Psoas muscle (tissue), 8 donors: ENCODE results near the gene EDARADD. TPM values are rescaled to one million over a fixed set of nuclear protein-coding genes. Genes with fewer than 3 reads are reported as not detected.

Source experiments
- ATAC-seq, 4 donors: fragments of 200-7000 bp; cut with Tn5 transposase; one replicate each; pipeline ENCODE4 v1.9.1; 2020; ENCODE audit warnings: moderate library complexity in 3 of 4, mild to moderate bottlenecking in 2 of 4
- DNase-seq, 2 donors: peaks; one replicate each; pipeline ENCODE4 v3.0.0-alpha.2; 2020
- H3K27ac ChIP-seq: fragments of 200-600 bp; one replicate; pipeline ENCODE4 v1.8.0; 2022
- H3K27me3 ChIP-seq, 3 donors: fragments of 200-600 bp in 1 of 3; one replicate each; pipeline versions ENCODE4 v1.6.1 to v1.8.0; 2013 to 2022; ENCODE audit warnings: low read length in 2 of 3, mild to moderate bottlenecking in 2 of 3, moderate library complexity in 1 of 3; ENCODE audit not compliant: insufficient read depth in 3 of 3
- H3K36me3 ChIP-seq, 2 donors: fragments of 200-600 bp in 1 of 2; one replicate each; pipeline versions ENCODE4 v1.6.1 to v1.8.0; 2013 to 2022; ENCODE audit warnings: low read depth in 1 of 2, mild to moderate bottlenecking in 1 of 2, moderate library complexity in 1 of 2; ENCODE audit not compliant: insufficient read depth in 1 of 2
- H3K4me1 ChIP-seq: fragments of 200-600 bp; one replicate; pipeline ENCODE4 v1.8.0; 2022
- H3K4me3 ChIP-seq: fragments of 200-600 bp; one replicate; pipeline ENCODE4 v1.8.0; 2022; ENCODE audit warnings: mild to moderate bottlenecking
- H3K9me3 ChIP-seq: fragments of 200-600 bp; one replicate; pipeline ENCODE4 v1.8.0; 2022
- WGBS, 3 donors: extraction: QIAGEN DNeasy Blood & Tissue Kit; methylation state at CpG; one replicate each; pipeline versions ENCODE4 v1.1.6 to v1.1.7; 2013; 5-methylcytosine and 5-hydroxymethylcytosine counted together
- intact Hi-C, 2 donors: fragments of 100-400 bp; cut with DNase I; formaldehyde crosslinking; loops; one replicate each; pipeline versions ENCODE4 v1.11.0 to v1.14.2; 2022
- polyA plus RNA-seq, 3 donors: library from polyadenylated mRNA; stranded (reverse); fragments of 200-250 nt; gene quantifications; one replicate each; pipeline ENCODE4 v1.2.3, GENCODE V29; 2013
- total RNA-seq, 4 donors: library from RNA; stranded (reverse); fragmentation: NEBNext Ultra II Directional in 2 of 4; extraction: Animal tissue kit (Norgen Biotek cat#: 25700) in 2 of 4; gene quantifications; one replicate each; pipeline versions ENCODE4 v1.2.1 to v1.2.4, GENCODE V29; 2021 to 2023
- TF ChIP-seq, protein P1 (sequence below): fragments of 200-600 bp; IDR thresholded peaks from one replicate; pipeline ENCODE4 v1.8.0; 2022; ENCODE audit warnings: antibody characterized with exemption
- donor health status: healthy with polysubstance abuse.
- donor health status: DM: no; HTN: no; CAD: no; lungs with moderate emphysema.
- donor health status: Bipolar disorder and iron deficiency.
- donor health status: healthy.
- donor health status: DM: yes; HTN: yes; CAD: no.
- donor health status: DM: no; HTN: no; CAD: no.
- donor health status: DM: no; HTN: no; CAD: no.
- donor health status: DM: yes; HTN: yes; CAD: no.

Gene EDARADD
- total and polyA plus RNA-seq, 7 donors = 0.05 to 0.25 TPM; not detected in 5

DNA sequence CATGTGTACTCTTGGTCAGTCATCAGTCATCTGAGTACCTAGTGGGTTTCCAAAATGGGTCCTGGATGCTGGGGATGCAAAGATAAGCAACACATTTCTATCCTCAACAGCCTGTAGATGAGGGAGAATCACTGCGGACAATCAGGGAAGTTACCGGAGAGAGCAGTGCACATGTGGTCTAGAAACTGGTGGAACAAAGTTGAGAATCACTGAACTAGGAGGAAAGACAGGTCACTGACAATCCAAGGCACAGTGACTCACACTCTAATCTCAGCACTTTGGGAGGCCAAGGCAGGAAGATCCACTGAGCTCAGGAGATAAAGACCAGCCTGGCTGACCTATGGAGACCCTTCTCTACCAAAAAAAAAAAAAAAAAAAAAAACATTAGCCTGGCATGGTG, 98.3 kb downstream of the EDARADD start:
- intact Hi-C loops = no loop called here
- Histone ChIP-seq H3K27me3 (peaks cover 0 to 11% (median 2%) of the 10 kb centered on the region in 3 donors), H3K36me3 (no peaks in the 10 kb centered on the region), H3K9me3 (no peaks in the 10 kb centered on the region), H3K27ac (no peak overlapping the region), H3K4me3 (no peak overlapping the region), H3K4me1 (no peaks in the 10 kb centered on the region)
- ATAC-seq (no peak), DNase-seq (no peak)
- 94 to 98% (median 94%) methylated on average over 2 of the region's 2 CpGs for WGBS, 3 donors
- TF ChIP-seq, protein P1, sequence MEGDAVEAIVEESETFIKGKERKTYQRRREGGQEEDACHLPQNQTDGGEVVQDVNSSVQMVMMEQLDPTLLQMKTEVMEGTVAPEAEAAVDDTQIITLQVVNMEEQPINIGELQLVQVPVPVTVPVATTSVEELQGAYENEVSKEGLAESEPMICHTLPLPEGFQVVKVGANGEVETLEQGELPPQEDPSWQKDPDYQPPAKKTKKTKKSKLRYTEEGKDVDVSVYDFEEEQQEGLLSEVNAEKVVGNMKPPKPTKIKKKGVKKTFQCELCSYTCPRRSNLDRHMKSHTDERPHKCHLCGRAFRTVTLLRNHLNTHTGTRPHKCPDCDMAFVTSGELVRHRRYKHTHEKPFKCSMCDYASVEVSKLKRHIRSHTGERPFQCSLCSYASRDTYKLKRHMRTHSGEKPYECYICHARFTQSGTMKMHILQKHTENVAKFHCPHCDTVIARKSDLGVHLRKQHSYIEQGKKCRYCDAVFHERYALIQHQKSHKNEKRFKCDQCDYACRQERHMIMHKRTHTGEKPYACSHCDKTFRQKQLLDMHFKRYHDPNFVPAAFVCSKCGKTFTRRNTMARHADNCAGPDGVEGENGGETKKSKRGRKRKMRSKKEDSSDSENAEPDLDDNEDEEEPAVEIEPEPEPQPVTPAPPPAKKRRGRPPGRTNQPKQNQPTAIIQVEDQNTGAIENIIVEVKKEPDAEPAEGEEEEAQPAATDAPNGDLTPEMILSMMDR = no peak

DNA sequence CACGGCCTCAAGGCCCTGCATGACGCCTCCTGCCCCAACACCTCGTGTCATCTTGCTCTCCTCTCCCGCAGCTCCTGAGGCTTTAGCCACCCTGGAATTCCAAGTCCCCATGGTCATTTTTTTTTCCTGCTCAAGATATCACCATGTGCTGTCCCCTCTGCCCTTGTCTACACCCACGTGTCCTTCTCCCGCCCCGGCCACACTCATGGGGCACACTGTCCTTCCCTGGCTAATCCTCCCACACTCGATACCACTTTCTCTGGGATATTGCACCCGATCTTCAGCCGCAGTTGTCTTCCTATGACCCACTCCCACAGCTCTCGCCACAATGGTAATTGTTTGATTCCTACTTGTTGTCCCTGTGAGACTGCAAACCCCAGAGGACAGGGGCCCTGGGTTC, 100.0 kb downstream of the EDARADD start:
- TF ChIP-seq, protein P1 = no peak
- H3K27ac ChIP-seq = no peak overlapping the region
- peaks cover 0 to 11% (median 2%) of the 10 kb centered on the region in 3 donors for H3K27me3 ChIP-seq
- intact Hi-C loops = no loop called here
- ATAC-seq (no peak), DNase-seq (no peak)
- H3K4me3 ChIP-seq = no peak overlapping the region
- 82 to 89% (median 83%) methylated on average over 11 of the region's 11 CpGs for WGBS, 3 donors
- no peaks in the 10 kb centered on the region for H3K36me3 ChIP-seq
- H3K9me3 ChIP-seq = no peaks in the 10 kb centered on the region
- H3K4me1 ChIP-seq = no peaks in the 10 kb centered on the region

DNA sequence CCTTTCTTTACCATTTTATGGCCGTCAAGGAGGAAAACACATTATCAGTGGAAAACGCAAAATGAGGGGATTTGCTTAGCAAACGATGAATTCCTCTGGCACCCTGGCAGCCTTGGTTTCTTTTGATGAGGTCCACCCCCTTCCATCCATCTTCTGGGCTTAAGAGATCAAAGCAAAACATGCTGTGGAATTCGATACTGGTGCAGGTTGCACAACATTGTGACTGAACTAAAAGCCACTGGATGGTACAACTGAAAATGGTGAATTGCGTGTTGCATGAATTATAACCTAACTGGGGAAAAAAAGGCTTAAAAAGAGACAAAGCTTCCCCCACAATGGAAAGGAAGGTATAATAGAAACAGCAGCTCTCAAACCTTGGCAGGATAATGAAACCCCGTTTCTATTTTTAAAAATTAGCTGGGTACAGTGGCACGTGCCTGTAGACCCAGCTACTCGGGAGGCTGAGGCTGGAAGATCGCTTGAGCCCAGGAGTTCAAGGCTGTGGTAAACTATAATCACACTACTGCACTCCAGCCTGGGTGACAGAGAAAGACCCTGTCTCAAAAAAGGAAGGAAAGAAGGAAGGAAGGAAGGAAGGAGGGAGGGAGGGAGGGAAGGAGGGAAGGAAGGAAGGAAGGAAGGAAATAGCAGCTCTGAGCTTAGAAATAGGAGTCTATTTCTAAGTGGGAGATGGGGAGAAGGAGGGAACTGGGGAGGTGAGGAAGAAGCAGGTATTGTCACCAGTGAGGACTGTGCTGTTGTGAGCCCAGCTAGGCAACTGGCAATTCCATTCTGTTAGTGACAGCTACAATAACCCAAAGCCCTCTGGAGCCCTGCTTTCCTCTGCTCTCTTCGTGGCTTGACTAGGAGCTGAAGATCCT, 100.7 kb downstream of the EDARADD start:
- no peaks in the 10 kb centered on the region for H3K36me3 ChIP-seq
- H3K27me3 ChIP-seq = peaks cover 0 to 11% (median 2%) of the 10 kb centered on the region in 3 donors
- no peaks in the 10 kb centered on the region for H3K4me1 ChIP-seq
- 31 to 40% (median 33%) methylated on average over 10 of the region's 10 CpGs for WGBS, 3 donors
- TF ChIP-seq, protein P1 = no peak
- H3K9me3 ChIP-seq = no peaks in the 10 kb centered on the region
- intact Hi-C loops = no loop called here
- ATAC-seq = no peak
- DNase-seq = no peak
- H3K27ac ChIP-seq = no peak overlapping the region
- no peak overlapping the region for H3K4me3 ChIP-seq

DNA sequence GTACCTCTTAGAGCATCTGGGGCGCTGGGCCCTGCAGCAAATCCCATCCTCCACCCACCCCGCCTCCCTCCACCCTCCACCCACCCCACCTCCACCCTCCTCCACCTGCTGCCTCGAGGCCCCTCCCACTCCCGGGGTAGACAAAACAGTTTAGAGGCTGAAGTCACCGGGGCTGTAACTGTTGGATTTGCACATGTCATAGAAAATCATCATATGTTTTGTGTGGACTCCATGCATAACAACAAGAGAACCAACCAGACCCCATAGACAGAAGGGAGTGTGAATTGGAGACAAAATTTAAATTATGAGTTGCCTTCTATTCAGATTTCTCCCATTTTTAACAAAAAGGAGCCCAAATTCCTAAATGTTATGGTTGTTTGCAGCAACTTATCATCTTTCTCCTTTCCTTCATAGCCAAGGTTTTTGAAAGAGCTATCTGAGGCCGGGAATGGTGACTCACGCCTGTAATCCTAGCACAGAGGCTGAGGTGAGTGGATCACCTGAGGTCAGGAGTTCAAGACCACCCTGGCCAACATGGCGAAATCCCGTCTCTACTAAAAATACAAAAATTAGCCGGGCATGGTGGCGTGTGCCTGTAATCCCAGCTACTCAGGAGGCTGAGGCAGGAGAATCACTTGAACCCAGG, 101.5 kb downstream of the EDARADD start:
- 55 to 61% (median 58%) methylated on average over 10 to 11 of the region's 11 CpGs for WGBS, 3 donors

More for the DNA sequence above, 101.5 kb downstream of the EDARADD start:
- no peaks in the 10 kb centered on the region for H3K9me3 ChIP-seq
- no peak overlapping the region for H3K27ac ChIP-seq
- no peaks in the 10 kb centered on the region for H3K4me1 ChIP-seq
- ATAC-seq = no peak
- H3K4me3 ChIP-seq = no peak overlapping the region
- TF ChIP-seq, protein P1 = no peak
- H3K36me3 ChIP-seq = no peaks in the 10 kb centered on the region
- intact Hi-C loops = no loop called here
- peaks cover 0 to 11% (median 2%) of the 10 kb centered on the region in 3 donors for H3K27me3 ChIP-seq
- no peak for DNase-seq
